ENCODE measurements around the gene OSTF1.

DNA sequence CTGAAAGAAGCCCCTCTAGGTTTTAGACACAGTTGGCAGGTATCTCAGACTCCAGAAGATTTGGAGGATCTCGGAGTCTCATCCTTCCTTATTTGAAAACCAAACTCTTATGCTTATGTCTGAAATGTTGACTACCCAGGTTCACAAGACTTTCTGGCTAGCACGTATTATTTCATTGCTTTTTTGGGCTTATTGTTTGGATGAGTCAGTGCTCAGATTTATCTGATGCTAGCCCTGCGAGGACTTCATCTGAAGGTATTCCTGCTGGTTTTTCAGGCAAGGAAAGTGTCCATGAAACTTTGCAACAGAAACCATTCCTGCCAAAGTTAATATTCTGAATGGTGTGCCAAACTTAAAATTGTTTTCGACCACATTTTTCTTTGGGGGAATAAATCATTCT is 8.5 kb downstream of the OSTF1 start:
- TF ChIP-seq EZH2 (IDR thresholded peaks at IDR 0.05; ENCODE audit: insufficient read depth, poor library complexity, severe bottlenecking): no peak
- no peak for TF ChIP-seq EZH2phosphoT487 (IDR thresholded peaks at IDR 0.05; ENCODE audit: insufficient read depth, low read depth)

Data from GM23248 (cell line).